OCI-LY1 (cell line): Measurements from ENCODE around the gene SYNE2.

ENCODE experiments used
- H2AFZ ChIP-seq: fragments of 200-600 bp; sonication (generic), shearing (Covaris generic); 2 replicates; pipeline ENCODE4 v1.6.0; 2014; ENCODE audit warnings: antibody characterized with exemption, mild to moderate bottlenecking, low read length
- H3F3A ChIP-seq: fragments of 200-600 bp; sonication (generic), shearing (Covaris generic); 2 replicates; pipeline ENCODE4 v1.6.0; 2014; ENCODE audit warnings: mild to moderate bottlenecking, antibody characterized with exemption, low read length, moderate library complexity; ENCODE audit not compliant: insufficient read depth
- H3K27ac ChIP-seq: fragments of 200-600 bp; sonication (generic); 2 replicates; pipeline ENCODE4 v1.5.1; 2014; ENCODE audit warnings: low read length, mixed run types, mild to moderate bottlenecking, low read depth; ENCODE audit not compliant: poor library complexity, severe bottlenecking
- H3K27me3 ChIP-seq: fragments of 200-600 bp; sonication (generic); 2 replicates; pipeline ENCODE4 v1.6.0; 2014; ENCODE audit warnings: antibody characterized with exemption, mild to moderate bottlenecking, low read length, moderate library complexity; ENCODE audit not compliant: insufficient read depth
- H3K36me3 ChIP-seq: fragments of 200-600 bp; sonication (generic); 2 replicates; pipeline ENCODE4 v1.6.1; 2014; ENCODE audit warnings: mild to moderate bottlenecking, antibody characterized with exemption, low read length, moderate library complexity, mixed read lengths; ENCODE audit not compliant: insufficient read depth
- H3K4me1 ChIP-seq: fragments of 200-600 bp; sonication (generic); 2 replicates; pipeline ENCODE4 v1.5.1; 2014; ENCODE audit warnings: mild to moderate bottlenecking, low read length, moderate library complexity; ENCODE audit not compliant: insufficient read depth, severe bottlenecking
- H3K4me2 ChIP-seq: fragments of 200-600 bp; sonication (generic), shearing (Covaris generic); 2 replicates; pipeline ENCODE4 v1.6.1; 2014; ENCODE audit warnings: low read length
- H3K4me3 ChIP-seq: fragments of 200-600 bp; sonication (generic); 2 replicates; pipeline ENCODE4 v1.5.1; 2014; ENCODE audit warnings: low read length, low read depth, mild to moderate bottlenecking, mixed read lengths; ENCODE audit not compliant: poor library complexity, severe bottlenecking
- H3K79me2 ChIP-seq: fragments of 200-600 bp; shearing (Covaris generic); 2 replicates; pipeline ENCODE4 v1.6.1; 2016; ENCODE audit warnings: mixed run types, low read length, mixed read lengths; ENCODE audit not compliant: insufficient read depth
- H3K9ac ChIP-seq: fragments of 200-600 bp; sonication (generic), shearing (Covaris generic); 2 replicates; pipeline ENCODE4 v1.6.1; 2014; ENCODE audit warnings: mild to moderate bottlenecking, low read length, mixed read lengths
- H3K9me2 ChIP-seq: fragments of 200-600 bp; sonication (generic), shearing (Covaris generic); 2 replicates; pipeline ENCODE4 v1.6.1; 2014; ENCODE audit warnings: low read depth, mild to moderate bottlenecking, low read length, mixed read lengths
- H3K9me3 ChIP-seq: fragments of 200-600 bp; shearing (Covaris generic); 2 replicates; pipeline ENCODE4 v1.6.1; 2014; ENCODE audit warnings: low read length, mixed read lengths
- H4K20me1 ChIP-seq: fragments of 200-600 bp; sonication (generic), shearing (Covaris generic); 2 replicates; pipeline ENCODE4 v1.6.0; 2016; ENCODE audit warnings: mild to moderate bottlenecking, low read length; ENCODE audit not compliant: insufficient read depth
- EZH2 ChIP-seq: fragments of 200-600 bp; sonication (generic), shearing (Covaris generic); IDR thresholded peaks from 2 replicates; pipeline ENCODE4 v1.8.0; 2017; ENCODE audit warnings: borderline replicate concordance, mixed run types, mild to moderate bottlenecking, antibody characterized with exemption, low read length, moderate library complexity, mixed read lengths
- TF ChIP-seq, protein P1 (sequence below): fragments of 200-600 bp; sonication (generic), shearing (Covaris generic); IDR thresholded peaks from 2 replicates; pipeline ENCODE4 v1.5.1; 2017; ENCODE audit warnings: mild to moderate bottlenecking, antibody characterized with exemption, low read length, moderate library complexity, mixed read lengths

Gene SYNE2

GRCh38 chr14:64069634-64070359, 217.0 kb downstream of the SYNE2 start:
- Histone ChIP-seq H3K4me2 (no peak overlapping the region), H3F3A (no peaks in the 10 kb centered on the region), H3K36me3 (peaks cover 93% of the 10 kb centered on the region), H3K4me1 (no peaks in the 10 kb centered on the region), H3K9me2 (no peaks in the 10 kb centered on the region), H3K79me2 (no peaks in the 10 kb centered on the region), H3K9me3 (no peaks in the 10 kb centered on the region), H3K9ac (no peak overlapping the region), H3K27me3 (no peaks in the 10 kb centered on the region), H2AFZ (no peak overlapping the region), H3K27ac (no peak overlapping the region), H3K4me3 (no peak overlapping the region), H4K20me1 (no peaks in the 10 kb centered on the region)
- TF ChIP-seq EZH2: no peak
- TF ChIP-seq, protein P1, sequence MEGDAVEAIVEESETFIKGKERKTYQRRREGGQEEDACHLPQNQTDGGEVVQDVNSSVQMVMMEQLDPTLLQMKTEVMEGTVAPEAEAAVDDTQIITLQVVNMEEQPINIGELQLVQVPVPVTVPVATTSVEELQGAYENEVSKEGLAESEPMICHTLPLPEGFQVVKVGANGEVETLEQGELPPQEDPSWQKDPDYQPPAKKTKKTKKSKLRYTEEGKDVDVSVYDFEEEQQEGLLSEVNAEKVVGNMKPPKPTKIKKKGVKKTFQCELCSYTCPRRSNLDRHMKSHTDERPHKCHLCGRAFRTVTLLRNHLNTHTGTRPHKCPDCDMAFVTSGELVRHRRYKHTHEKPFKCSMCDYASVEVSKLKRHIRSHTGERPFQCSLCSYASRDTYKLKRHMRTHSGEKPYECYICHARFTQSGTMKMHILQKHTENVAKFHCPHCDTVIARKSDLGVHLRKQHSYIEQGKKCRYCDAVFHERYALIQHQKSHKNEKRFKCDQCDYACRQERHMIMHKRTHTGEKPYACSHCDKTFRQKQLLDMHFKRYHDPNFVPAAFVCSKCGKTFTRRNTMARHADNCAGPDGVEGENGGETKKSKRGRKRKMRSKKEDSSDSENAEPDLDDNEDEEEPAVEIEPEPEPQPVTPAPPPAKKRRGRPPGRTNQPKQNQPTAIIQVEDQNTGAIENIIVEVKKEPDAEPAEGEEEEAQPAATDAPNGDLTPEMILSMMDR: no peak

- no peak overlapping the region for H3K4me2 ChIP-seq
- no peaks in the 10 kb centered on the region for H3F3A ChIP-seq
- H3K4me1 ChIP-seq: no peaks in the 10 kb centered on the region
- no peak overlapping the region for H2AFZ ChIP-seq
- no peak overlapping the region for H3K4me3 ChIP-seq
- TF ChIP-seq, protein P1: no peak
- no peak overlapping the region for H3K27ac ChIP-seq
- H3K36me3 ChIP-seq: peaks cover 81% of the 10 kb centered on the region
- no peaks in the 10 kb centered on the region for H4K20me1 ChIP-seq
- no peaks in the 10 kb centered on the region for H3K9me2 ChIP-seq
- H3K9ac ChIP-seq: no peak overlapping the region
- no peaks in the 10 kb centered on the region for H3K9me3 ChIP-seq
- H3K27me3 ChIP-seq: no peaks in the 10 kb centered on the region
- H3K79me2 ChIP-seq: no peaks in the 10 kb centered on the region
These were observed 222.3 kb downstream of the SYNE2 start for GRCh38 chr14:64074961-64075612.

GRCh38 chr14:64075613-64076005, 222.8 kb downstream of the SYNE2 start:
- Histone ChIP-seq H3K9me2 (no peaks in the 10 kb centered on the region), H2AFZ (no peak overlapping the region), H3K27me3 (no peaks in the 10 kb centered on the region), H3K9ac (no peak overlapping the region), H3K79me2 (no peaks in the 10 kb centered on the region), H3K36me3 (peaks cover 81% of the 10 kb centered on the region), H3F3A (no peaks in the 10 kb centered on the region), H3K4me2 (no peak overlapping the region), H3K27ac (no peak overlapping the region), H4K20me1 (no peaks in the 10 kb centered on the region), H3K4me1 (no peaks in the 10 kb centered on the region), H3K9me3 (no peaks in the 10 kb centered on the region), H3K4me3 (no peak overlapping the region)
- TF ChIP-seq EZH2: no peak
- TF ChIP-seq, protein P1: no peak
